Caco-2 (cell line): ENCODE measurements around the gene HCN1. TPM values are rescaled to one million over a fixed set of nuclear protein-coding genes. Genes with fewer than 3 reads are reported as not detected.

Experiments
- Bru-seq: library from RNA; stranded (reverse); fragments of 400-500 nt; gene quantifications from one replicate; lab custom pipeline; 2021; lab: Mats Ljungman, UMichigan
- BruChase-seq, 2 experiments: library from RNA; stranded (reverse); fragments of 400-500 nt; gene quantifications; one replicate each; lab custom pipeline; 2021; lab: Mats Ljungman, UMichigan
- BruUV-seq: library from RNA; stranded (reverse); fragments of 400-500 nt; replicated peaks from 2 replicates; lab custom pipeline; 2021; lab: Mats Ljungman, UMichigan
- CTCF ChIA-PET: fragments of 300-600 bp; sonication (Branson Sonifier 250); formaldehyde crosslinking; loops from one replicate; lab custom pipeline; 2022; ENCODE audit warnings: antibody characterized with exemption; lab: Charles Lee
- POLR2A ChIA-PET: fragments of 300-600 bp; sonication (Branson Sonifier 250); formaldehyde crosslinking; loops from one replicate; lab custom pipeline; 2022; ENCODE audit warnings: antibody characterized with exemption; lab: Charles Lee
- DNase-seq, 2 experiments: peaks; one replicate each; pipeline versions ENCODE4 v3.0.0 to v3.0.0-alpha.2; 2020 to 2022
- H3K27me3 ChIP-seq: replicated peaks from 2 replicates; pipeline ENCODE4 v1.6.0; 2011; ENCODE audit warnings: low read length; ENCODE audit not compliant: control insufficient read depth, insufficient read depth
- H3K36me3 ChIP-seq: 2 replicates; pipeline ENCODE4 v1.5.1; 2011; ENCODE audit warnings: low read length; ENCODE audit not compliant: control insufficient read depth, insufficient read depth
- H3K4me1 ChIP-seq: fragments of 250-450 bp; sonication (Bioruptor Pico); 2 replicates; pipeline ENCODE4 v1.5.1; 2020; ENCODE audit warnings: mild to moderate bottlenecking
- H3K4me3 ChIP-seq: 2 replicates; pipeline ENCODE4 v1.5.1; 2011; ENCODE audit warnings: low read depth, mild to moderate bottlenecking, control low read depth, low read length
- H3K9me3 ChIP-seq: fragments of 250-450 bp; sonication (Bioruptor Pico); 2 replicates; pipeline ENCODE4 v1.5.1; 2020; ENCODE audit warnings: mild to moderate bottlenecking, moderate library complexity
- H3K27ac Mint-ChIP-seq: one replicate; pipeline ENCODE4 v1.8.0; 2022; ENCODE audit warnings: mixed read lengths; ENCODE audit not compliant: unreplicated experiment
- H3K27me3 Mint-ChIP-seq: one replicate; pipeline ENCODE4 v1.8.0; 2022; ENCODE audit warnings: mixed read lengths; ENCODE audit not compliant: insufficient read depth, unreplicated experiment
- H3K36me3 Mint-ChIP-seq: one replicate; pipeline ENCODE4 v1.8.0; 2022; ENCODE audit warnings: mild to moderate bottlenecking, mixed read lengths; ENCODE audit not compliant: insufficient read depth, unreplicated experiment
- H3K4me1 Mint-ChIP-seq: one replicate; pipeline ENCODE4 v1.8.0; 2022; ENCODE audit warnings: low read depth, mixed read lengths; ENCODE audit not compliant: unreplicated experiment
- H3K4me3 Mint-ChIP-seq: one replicate; pipeline ENCODE4 v1.8.0; 2022; ENCODE audit warnings: mild to moderate bottlenecking, moderate library complexity, mixed read lengths; ENCODE audit not compliant: unreplicated experiment
- H3K9me3 Mint-ChIP-seq: one replicate; pipeline ENCODE4 v1.8.0; 2022; ENCODE audit warnings: mixed read lengths; ENCODE audit not compliant: unreplicated experiment
- CTCF ChIP-seq, 2 experiments: fragments of 200-600 bp in 1 of 2; IDR thresholded peaks; 1 replicate in 1 of 2; 2 replicates in 1 of 2; pipeline versions ENCODE4 v1.5.1 to v1.8.0; 2011 to 2022; ENCODE audit warnings: antibody characterized with exemption in 1 of 2, control low read depth in 1 of 2, inconsistent platforms in 1 of 2, low read depth in 1 of 2, low read length in 1 of 2, mild to moderate bottlenecking in 1 of 2, moderate library complexity in 1 of 2; ENCODE audit not compliant: insufficient read depth in 1 of 2, severe bottlenecking in 1 of 2, unreplicated experiment in 1 of 2
- intact Hi-C: fragments of 100-400 bp; cut with micrococcal nuclease; formaldehyde crosslinking; loops from one replicate; pipeline ENCODE4 v1.10.0; 2022; ENCODE audit not compliant: unreplicated experiment
- long read RNA-seq: library from polyadenylated mRNA; stranded (forward); transcript quantifications from one replicate; pipeline ENCODE4 v2.0.0, GENCODE V29; 2022
- total RNA-seq: library from RNA; stranded (reverse); gene quantifications from 2 replicates; pipeline ENCODE4 v1.2.3, GENCODE V29; 2022

The HCN1 gene
- total RNA-seq = not detected in 2 replicates
- Bru-seq, nascent RNA = percentile 2 among the genes with signal in this experiment
- percentile 2 among the genes with signal in this experiment for BruChase-seq, experiment 1, labeled RNA remaining after a 2-hour chase
- BruChase-seq, experiment 2, labeled RNA remaining after a 6-hour chase = percentile 1 among the genes with signal in this experiment
- long read RNA-seq = 0 reads

DNA sequence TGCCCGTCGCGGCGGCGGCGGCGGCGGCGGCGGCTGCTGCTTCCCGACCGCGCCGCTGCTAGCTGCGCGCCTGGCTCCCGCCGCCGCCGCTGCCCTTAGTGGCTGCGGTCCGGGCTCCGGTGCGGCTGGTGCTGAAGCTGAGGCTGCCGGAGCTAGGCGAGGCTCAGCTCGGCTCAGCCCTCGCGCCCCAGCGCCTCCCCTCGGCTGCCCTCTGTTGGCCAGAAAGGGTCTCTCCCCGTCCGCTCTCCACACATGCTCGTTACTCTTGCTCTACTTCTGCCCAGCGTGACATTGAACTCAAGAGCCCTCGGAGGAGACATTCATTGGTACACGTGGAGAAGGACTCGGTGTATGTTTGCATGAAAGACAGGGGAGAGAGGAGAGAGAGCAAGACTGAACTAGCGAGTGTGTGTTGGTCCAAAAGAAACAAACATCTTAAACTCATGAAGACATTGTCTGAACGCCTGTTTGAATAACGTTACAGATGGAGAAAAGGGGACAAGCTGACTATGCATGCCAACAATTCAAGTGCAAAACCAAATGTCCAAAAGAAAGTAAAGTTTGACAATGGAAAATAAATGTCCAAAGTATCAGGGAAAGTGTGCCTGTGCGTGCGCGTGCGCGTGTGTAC is at the start of gene HCN1:
Gene HCN1 (minus strand): TSS at position 175 of the 631 bp plus-strand sequence.
- CTCF ChIA-PET = no interaction called here
- H3K27ac Mint-ChIP-seq = no peak within 1 kb of the TSS
- Histone ChIP-seq H3K4me3 (no peak within 1 kb of the TSS), H3K9me3 (no peaks in the 10 kb centered on the region), H3K27me3 (no peaks in the 10 kb centered on the region), H3K4me1 (no peaks in the 10 kb centered on the region), H3K36me3 (no peaks in the 10 kb centered on the region)
- no peaks in the 10 kb centered on the region for H3K36me3 Mint-ChIP-seq
- intact Hi-C loops = no loop called here
- TF ChIP-seq CTCF (IDR thresholded peaks at IDR 0.05; ENCODE audit: insufficient read depth in 1 of 2, low read depth in 1 of 2, low read length in 1 of 2, severe bottlenecking in 1 of 2, unreplicated experiment in 1 of 2) = no peak
- no peaks in the 10 kb centered on the region for H3K4me1 Mint-ChIP-seq
- POLR2A ChIA-PET = no interaction called here
- no peak within 1 kb of the TSS for H3K4me3 Mint-ChIP-seq
- no peaks in the 10 kb centered on the region for H3K9me3 Mint-ChIP-seq
- no peaks in the 10 kb centered on the region for H3K27me3 Mint-ChIP-seq
- BruUV-seq = no TSS peak
- DNase-seq = no peak

DNA sequence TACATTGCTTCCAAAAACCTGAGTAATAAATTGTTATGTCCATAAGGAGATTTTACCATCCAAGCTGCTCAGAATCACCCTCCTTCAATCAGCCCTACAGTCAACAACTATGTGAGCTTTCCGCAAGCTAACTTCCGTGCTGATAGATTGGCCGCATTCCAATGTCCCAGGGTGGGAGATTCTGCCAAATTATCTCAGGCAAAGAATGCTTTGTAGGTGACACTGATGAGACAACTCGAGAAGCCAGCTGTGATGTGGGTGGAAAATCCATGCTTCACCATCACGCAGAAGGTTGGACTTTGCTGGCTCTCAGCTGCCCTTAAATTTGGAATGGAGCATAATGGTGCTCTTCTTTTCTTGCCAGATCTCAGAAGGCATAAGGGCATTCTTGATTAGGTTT is 44.9 kb upstream of the HCN1 start:
- no peak for TF ChIP-seq CTCF (IDR thresholded peaks at IDR 0.05; ENCODE audit: insufficient read depth in 1 of 2, low read depth in 1 of 2, low read length in 1 of 2, severe bottlenecking in 1 of 2, unreplicated experiment in 1 of 2)
- no peak for DNase-seq
- Histone ChIP-seq H3K4me3 (no peak overlapping the region), H3K9me3 (no peaks in the 10 kb centered on the region), H3K27me3 (no peaks in the 10 kb centered on the region), H3K4me1 (no peaks in the 10 kb centered on the region), H3K36me3 (no peaks in the 10 kb centered on the region)
- CTCF ChIA-PET = no interaction called here
- Mint-ChIP-seq H3K27ac (no peak overlapping the region), H3K27me3 (no peaks in the 10 kb centered on the region), H3K4me3 (no peak overlapping the region), H3K36me3 (no peaks in the 10 kb centered on the region), H3K4me1 (no peaks in the 10 kb centered on the region), H3K9me3 (peaks cover 8% of the 10 kb centered on the region)
- intact Hi-C loops = no loop called here
- POLR2A ChIA-PET = no interaction called here
- no TSS peak for BruUV-seq

DNA sequence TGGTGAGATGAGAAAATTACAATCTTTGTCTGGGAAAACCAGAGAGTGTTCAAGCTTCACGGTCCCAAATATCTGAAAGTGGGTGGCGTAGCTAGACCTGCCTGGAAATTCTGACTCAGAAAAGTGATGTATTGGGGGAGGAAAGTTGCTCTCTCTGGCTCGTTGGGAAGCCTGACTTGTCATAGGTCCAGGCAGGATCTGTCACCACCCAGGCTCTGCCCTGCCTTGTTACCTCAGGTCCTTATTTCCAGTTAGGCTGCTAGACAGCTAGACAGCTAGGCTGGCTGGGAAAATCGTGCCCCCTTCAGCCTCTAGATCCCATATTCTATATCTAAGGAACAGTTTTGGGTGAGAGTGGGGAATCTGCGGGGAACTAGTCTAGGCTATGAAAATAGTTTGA is 41.0 kb upstream of the HCN1 start:
- Mint-ChIP-seq H3K9me3 (no peaks in the 10 kb centered on the region), H3K4me3 (no peak overlapping the region), H3K4me1 (no peaks in the 10 kb centered on the region), H3K27me3 (no peaks in the 10 kb centered on the region), H3K27ac (no peak overlapping the region), H3K36me3 (no peaks in the 10 kb centered on the region)
- TF ChIP-seq CTCF (IDR thresholded peaks at IDR 0.05; ENCODE audit: insufficient read depth in 1 of 2, low read depth in 1 of 2, low read length in 1 of 2, severe bottlenecking in 1 of 2, unreplicated experiment in 1 of 2) = no peak
- Histone ChIP-seq H3K4me1 (no peaks in the 10 kb centered on the region), H3K4me3 (no peak overlapping the region), H3K27me3 (no peaks in the 10 kb centered on the region), H3K36me3 (no peaks in the 10 kb centered on the region), H3K9me3 (no peaks in the 10 kb centered on the region)
- BruUV-seq = no TSS peak
- intact Hi-C loops = no loop called here
- ChIA-PET CTCF (no interaction called here), POLR2A (no interaction called here)
- DNase-seq = no peak
